CD4-positive, alpha-beta T cell treated with Interleukin-4 for 1 hour (primary cell): ENCODE results near the gene ANAPC2.
A peak's percentile ranks its signal among the peaks of the same experiment; 100 is the strongest.

Experiments used
- DNase-seq, 2 donors: peaks; one replicate each; pipeline ENCODE4 v3.0.0-alpha.2; 2020 to 2022

Gene ANAPC2

DNA sequence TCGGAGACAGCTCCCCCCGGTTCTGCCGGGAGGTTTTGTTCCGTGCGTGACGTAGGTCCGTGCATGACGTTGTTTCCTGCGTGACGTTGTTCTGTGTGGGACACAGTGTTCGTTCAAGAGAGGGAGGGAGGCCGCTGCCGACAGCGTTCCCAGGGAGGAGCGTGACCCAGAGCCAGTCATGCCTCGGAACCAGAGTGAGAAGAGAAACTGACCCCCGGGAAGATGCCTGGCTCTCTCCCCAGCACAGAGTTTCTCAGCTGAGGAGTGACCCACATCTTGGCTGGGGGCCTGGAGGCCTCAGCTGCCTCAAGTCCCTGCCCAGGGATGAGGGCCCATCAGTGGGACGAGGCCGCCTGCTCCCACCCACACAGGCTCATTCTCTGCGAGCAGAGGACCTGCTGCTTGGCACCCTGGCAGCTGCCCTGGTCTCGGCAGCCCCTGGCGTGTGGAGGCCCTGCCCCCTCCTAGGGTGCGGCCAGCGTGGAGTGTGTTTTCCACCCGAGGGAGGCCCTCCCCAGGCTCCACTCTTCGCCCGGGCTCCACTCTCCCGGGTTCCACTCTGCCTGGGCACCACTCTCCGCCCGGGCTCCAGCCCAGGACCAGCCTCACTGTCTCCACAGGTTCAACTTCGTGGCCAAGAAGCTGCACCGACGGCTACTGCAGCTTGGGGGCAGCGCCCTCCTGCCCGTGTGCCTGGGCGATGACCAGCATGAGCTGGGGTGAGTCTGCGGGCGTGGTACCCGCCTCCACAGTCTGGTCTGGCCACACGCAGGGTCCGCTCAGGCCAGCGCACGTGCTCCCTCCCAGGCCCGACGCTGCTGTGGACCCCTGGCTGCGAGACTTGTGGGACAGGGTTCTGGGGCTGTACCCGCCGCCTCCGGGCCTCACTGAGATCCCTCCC lies 25.1 kb upstream of the ANAPC2 start:
- DNase-seq: no peak

DNA sequence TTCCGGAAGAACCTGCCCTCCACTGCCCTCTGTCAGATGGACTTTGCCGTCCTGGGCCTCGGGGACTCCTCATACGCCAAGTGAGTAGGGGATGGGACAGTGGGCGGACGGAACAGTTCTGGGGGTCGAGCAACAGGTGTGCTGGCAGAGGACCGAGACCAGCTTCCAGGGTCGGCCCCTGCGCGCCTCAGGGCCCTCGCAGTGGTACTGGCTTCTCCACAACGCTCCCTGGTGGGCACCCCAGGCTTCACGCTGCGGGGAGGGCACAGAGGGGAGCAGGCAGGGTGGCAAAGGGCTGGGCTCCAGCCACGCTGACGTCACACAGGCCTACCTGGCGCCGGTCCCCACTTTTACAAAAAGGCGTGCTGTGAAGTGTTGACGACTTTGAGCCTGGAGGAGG lies 24.2 kb upstream of the ANAPC2 start:
- no peak for DNase-seq

DNA sequence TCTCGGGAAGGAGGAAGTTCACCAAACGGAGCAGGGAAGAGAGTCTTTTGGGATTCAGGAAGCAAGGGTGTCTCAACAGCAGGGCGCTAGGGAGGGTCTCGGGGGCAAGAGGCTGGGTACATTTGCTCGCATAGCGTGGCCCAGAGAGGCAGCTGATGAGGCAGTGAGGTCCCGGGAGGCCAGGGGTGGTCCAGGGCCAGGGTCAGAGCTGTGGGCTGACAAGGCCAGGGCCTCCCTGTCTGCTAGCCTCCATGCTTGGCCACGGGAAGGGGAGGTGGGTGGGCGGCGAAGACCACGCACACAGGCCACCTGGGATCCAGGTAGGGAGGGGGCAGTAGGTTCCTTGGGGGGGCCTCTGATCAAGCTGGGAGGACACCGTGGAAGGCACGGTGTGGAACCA lies 23.2 kb upstream of the ANAPC2 start:
- no peak for DNase-seq

DNA sequence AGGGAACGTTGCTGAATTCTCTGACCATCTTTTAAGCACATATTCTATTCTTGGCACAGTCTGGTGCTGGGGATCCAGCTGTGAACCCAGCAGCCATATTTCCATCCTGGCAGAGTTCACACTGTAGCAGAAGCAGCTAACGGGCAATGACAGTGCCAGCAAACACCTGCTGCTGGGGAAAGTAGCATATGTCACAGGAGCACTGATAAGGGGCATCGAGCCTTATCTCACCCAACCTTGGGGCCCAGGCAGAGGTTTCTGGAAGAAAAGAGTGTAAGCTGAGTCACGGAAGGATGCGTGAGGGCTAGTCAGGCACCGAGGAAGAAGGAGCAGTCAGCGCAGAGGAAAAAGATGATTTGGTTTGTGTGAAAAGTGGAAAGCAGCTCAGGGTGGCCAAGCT lies 18.2 kb upstream of the ANAPC2 start:
- DNase-seq: no peak

DNA sequence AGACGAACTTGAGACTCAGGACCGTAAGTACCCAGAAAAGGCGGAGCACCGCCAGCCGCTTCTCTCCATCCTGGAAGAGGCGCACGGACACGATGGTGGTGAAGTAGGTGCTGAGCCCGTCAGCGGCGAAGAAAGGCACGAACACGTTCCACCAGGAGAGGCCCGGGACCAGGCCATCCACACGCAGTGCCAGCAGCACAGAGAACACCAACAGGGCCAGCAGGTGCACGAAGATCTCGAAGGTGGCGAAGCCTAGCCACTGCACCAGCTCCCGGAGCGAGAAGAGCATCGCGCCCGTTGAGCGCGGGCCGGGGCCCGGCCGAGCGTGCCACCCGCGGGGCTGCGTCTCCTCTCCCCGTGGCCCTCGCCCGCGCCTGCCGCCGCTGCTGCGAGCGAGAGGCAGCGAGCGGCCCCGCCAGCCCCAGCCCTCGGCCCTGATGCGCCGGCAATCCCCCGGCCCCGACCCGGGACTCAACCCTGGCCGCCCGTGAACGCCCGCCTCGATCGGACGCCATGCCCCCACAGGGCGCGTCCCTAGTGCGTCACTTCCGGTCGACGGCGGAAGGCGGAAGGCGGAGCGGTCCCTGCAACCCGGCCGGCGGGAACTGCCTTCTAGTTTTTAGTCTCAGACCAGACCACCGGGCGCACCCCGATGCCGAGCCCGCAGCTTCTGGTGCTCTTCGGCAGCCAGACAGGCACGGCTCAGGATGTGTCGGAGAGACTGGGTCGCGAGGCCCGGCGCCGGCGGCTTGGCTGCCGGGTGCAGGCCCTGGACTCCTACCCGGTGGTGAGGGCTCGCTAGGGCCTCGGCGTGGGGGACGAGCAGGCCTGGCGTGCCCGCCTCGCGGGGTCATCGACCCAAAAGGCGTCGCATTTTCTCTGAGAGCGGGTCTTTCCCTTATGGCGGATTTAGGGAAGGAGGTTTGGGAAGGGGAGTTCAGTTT lies 17.0 kb upstream of the ANAPC2 start, which contains the start of the genes NDOR1 and TMEM203:
Gene NDOR1, plus strand, starts transcription at position 575 of the 944 bp plus-strand sequence. Its CDS starts 78 bp downstream, at position 653.
Gene TMEM203, minus strand, starts transcription at position 523 of the 944 bp plus-strand sequence. Its CDS starts 234 bp downstream, at position 289.
- DNase-seq: peak; percentile 89 to 92

DNA sequence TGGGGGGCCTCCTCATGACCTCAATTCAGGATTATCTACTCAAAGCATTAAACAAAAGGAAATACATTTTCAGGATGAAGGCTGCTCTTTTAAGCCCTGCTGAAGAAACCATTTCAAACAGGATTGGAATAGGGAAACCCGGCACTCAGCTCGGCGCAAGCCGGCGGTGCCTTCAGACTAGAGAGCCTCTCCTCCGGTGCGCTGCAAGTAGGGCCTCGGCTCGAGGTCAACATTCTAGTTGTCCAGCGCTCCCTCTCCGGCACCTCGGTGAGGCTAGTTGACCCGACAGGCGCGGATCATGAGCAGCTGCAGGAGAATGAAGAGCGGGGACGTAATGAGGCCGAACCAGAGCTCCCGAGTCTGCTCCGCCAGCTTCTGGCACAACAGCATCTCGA lies 16.4 kb upstream of the ANAPC2 start:
- DNase-seq: no peak

DNA sequence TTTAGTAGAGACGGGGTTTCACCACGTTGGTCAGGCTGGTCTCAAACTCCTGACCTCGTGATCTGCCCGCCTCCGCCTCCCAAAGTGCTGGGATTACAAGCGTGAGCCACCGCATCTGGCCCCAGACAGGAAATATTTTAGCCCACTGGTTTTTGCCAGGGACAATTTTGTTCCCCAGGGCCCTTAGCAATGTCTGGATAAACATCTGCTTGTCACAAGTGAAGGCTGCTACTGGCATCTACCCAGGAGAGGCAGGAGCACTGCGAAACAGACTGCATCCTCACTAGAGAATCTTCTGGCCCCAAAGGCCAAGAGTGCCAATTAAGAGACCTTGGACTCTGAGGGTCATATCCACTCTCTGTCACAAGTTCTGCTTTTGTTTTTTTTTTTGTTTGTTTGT lies 14.6 kb upstream of the ANAPC2 start:
- DNase-seq: no peak

DNA sequence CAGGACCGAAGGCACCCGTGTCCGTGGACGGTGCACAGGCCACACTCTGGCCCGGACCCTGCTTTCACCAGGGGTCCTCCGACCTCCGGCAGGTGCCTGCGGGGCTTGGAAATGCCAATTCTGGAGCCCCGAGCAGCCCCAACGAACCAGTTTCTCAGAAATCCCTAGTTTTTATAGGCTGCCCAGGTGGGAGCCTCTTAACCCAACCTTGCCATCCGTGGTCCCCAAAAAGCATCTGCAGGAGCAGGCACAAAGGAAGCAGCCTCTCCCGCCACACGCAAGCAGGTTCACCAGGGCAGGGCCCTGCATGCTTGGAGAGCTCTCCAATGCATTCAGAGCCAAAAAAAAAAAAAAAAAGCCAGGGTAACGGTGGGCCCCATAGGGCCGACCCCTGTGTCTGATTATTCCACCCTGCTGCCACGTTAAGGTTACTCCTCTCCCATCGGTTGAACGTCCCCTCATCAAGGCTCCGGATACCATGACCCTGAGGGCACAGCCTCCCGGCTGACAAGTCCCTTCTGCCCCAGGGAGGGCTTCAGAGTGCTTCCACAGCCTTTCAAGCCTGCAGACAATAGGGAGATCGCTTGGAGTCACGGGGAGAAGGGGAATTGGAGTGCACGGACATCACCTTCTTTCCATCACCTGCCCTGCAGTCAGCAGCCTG lies 13.0 kb upstream of the ANAPC2 start:
- no peak for DNase-seq

DNA sequence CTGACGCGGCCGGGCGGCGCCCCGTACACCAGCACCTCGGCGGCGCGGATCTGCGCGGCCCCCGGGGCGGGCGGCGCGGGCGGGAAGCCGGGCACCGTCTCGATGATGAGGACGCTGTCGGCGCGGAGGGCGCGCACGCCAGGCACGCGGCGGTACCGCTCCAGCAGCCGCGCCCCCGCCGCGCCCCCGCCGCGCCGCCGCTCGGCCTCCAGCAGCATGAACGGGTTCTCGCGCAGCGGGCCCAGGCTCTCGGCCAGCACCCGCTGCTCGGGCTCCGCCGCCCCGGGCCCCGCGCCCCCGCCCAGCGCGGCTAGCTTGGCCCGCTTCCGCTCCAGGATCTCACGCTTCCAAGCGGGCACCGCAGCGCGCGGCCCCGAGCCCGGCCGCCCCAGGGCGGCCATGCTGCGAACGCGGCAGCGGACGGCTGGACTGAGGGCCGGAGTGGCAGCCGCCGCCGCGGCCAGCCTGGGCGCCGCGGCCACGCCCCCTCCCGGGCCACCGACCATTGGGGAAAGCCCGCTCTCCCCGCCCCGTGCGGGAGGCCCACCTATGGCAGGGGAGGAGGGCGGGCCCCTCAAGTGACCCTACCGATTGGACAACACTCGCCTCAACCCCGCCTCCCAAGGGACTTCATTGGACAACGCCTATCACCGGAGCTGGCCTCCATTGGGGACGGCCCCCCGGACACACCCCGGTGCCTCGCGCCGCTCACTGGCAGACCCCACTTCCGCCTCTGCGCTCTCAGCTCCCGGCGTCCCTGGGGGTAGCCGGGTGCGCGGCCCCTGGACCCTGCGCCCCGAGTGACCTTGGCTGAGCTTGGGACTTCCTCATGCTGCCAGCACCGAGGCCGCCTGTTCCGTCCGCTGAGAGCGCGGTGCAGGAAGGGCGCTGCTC lies 12.2 kb upstream of the ANAPC2 start, which contains the start of gene TPRN:
Gene TPRN, minus strand, starts transcription at position 431 of the 894 bp plus-strand sequence. Its CDS starts 30 bp downstream, at position 401.
- peak; percentile 98 to 99 for DNase-seq

DNA sequence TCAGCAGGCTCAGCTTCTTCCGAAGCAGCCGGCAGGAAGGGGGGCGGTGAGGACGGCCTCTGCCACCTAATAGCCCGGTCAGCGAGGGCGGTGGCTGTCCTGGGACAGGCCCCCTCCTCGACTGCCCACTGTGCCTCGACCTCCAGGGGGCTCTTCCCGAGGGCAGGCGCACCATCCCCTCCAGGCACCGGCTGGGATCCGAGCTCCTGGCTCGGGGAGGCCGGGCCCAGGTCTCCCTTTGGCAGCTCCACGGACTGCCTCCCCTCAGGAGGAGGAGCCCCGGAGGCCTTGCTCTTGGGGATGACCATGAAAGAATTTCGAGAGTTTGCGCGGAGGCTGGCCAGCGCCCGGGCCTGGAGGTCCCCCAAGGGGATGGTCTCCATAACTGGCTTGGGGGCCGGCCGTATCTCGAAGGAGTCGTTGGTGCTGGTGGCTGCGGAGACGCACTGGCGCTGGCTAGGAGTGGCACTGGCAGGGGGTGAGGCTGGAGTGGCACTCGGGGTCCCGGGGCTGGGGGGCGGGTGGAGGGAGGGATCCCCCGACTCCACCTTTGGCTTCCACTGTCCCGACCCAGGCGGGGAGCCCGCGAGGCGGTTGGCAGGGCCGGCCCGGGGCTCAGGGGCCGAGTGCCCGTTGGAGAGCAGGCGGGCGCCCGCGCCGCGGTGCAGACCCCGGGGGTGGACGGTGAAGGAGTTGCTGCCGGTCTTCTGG lies 11.2 kb upstream of the ANAPC2 start:
- no peak for DNase-seq

DNA sequence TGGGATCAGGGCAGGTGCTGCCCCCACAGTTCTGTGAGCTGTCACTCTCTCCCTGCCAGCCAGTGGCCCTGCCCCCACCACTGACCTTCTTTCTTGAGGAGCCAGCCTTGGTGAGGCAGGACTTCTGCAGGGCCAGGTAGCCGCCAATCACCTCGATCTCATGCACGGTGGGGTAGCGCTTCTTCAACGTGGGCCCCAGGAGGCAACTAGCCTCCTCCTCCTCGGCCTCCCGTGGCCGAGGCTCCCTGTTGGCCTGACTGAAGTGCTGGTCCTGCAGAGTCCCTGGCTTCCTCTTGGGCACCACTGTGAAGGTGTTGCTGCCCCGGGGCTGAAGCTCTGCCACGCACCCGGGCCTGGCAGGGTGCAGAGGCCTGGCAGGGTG lies 10.5 kb upstream of the ANAPC2 start:
- DNase-seq: no peak

DNA sequence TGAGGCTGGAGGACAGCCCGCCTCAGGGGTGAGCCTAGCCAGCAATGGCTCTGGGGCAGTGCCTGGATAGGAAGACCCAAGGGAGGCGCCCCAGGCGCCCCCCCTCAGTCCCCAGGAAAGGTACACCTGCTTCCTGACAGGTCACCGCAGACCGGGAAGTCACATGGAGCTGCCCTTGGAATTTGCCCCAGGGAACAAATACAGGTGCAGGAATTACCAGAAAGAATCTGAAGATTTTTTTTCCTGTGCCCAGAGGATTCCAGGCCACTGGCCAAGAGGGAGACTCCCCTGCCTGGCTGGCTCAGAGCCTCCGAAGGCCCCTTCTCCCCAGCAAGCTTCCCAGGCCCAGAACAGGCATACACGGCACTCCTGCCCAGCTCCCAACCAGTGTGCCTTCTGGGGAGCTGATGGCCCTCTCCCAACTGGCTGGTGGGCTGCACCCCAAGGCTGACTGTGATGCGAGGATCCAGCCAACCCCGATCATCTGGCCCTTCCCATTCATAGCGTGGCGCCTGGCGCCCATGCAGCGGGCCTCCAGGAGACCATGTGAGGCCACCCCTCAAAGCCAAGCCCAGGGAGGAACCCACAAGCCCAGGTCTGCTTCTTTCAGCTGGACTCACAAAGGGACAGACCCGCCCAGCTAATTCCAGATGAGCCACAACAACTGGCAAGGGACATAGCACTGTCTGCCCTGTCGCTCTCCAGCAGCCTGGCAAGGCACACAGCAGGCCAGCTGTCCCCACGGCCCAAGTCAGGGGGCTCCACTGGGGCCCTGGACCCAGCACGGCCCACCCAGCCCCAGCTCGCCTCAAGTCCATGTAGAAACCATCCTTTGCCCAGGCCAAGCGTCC lies 9.9 kb upstream of the ANAPC2 start:
- no peak for DNase-seq

DNA sequence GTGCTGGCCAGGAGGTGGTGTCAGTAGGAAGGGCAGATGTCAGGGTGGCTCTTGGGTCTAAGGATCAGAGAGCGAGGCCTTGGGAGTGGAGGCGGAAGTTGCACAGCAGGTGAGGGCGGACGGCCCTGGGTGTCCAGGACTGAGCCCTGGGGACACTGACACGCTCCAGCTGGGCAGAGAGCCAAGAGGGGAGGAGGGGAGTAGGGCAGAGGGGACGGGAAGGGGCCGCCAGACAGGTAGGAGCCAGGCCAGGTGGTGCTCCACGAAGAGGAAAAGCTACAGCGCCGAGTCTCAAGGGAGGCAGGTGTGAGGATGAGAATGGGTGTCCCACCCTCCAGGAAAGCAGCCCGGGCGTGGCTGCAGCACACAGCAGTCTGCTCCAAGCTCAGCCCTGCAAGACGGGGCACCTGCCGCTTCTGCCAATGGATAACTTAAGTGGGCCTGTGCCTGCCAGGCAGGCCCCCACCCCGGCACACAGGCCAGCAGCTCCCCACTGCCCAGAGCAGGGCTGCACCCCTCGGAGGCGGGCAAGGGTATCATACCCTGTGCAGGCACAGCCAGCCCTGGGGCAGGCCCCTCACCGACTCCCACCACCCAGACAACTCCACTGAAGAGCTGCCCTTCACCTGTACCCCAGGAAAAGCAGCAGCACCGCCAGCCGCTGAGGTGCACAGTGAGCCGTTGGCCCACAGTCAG lies 7.3 kb upstream of the ANAPC2 start:
- no peak for DNase-seq

DNA sequence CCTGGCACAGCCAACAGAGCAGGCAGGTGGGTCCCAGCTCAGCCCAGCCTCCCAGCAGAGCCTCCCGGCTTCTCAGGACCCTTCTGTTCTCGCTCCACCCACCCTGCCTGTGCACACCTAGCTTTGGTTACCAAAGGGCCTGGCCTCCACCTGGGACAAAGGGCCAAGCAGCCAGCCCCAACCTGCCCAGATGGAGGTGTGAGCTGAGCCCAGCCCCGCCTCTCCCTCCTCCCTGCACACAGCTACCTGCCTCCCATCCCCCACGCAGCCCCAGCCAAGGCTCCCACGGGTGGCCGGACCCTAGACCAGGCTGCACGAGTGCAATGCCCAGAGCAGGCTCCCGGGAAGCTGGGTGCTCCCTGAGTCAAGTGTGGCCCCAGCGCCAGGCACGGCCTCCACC lies 6.5 kb upstream of the ANAPC2 start:
- no peak for DNase-seq

DNA sequence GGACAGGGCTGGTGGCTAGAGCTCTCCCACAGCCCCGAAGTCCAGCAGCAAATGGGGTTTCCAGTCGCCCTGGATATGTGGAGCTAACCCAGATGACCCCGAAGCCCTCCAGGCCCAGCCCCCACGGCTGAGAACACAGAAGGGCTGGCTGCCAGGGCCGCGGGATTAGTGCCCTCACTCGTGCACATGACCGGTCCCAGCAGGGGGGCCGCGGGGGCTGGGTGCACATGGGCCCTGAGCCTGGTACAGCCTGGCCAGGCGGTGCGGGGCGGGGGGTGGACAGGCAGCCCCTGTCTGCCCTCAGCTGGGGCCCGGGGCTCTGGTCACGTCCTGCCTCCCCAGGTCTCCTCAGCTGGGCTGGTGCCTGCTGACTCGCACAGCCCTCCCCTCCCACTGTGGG lies 6.0 kb upstream of the ANAPC2 start:
- no peak for DNase-seq

DNA sequence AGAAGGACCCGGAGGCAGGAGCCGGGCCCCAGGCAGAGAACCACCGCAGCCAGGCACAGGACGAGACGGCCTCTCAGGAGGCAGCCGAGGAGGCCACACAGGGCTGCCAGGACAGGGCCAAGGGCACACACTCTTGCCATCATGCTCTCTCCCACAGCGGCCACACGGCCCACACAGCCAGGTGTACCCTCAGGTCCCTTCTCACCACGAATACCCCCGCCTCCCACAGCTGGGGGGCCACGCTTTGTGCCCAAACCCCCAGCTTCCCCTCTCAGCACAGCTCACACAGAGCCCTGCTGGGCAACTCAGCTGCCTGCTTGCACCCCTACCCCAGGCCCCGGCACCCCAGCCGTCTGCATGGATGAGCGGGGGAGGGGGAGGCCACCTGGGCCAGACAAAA lies 5.4 kb upstream of the ANAPC2 start:
- no peak for DNase-seq

DNA sequence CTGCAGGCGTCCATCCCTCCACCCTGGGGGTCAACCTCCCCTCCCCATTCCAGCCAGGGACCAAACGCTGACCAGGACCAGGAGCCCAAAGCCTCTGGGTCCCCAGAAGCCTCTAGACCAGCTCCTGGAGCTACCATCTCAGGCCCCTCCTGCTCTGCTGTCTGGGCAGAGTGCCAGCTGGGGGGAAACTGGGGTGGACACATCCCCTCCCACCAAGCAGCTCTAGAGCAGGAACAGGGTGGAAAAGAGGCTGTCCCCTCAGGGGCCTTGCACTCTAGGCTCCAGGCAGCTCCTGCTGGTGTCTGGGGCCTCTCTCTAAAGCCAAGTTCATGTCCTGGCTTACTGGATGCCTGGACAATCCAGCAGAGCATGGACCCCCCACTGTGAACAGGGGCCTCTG lies 4.5 kb upstream of the ANAPC2 start:
- DNase-seq: no peak

DNA sequence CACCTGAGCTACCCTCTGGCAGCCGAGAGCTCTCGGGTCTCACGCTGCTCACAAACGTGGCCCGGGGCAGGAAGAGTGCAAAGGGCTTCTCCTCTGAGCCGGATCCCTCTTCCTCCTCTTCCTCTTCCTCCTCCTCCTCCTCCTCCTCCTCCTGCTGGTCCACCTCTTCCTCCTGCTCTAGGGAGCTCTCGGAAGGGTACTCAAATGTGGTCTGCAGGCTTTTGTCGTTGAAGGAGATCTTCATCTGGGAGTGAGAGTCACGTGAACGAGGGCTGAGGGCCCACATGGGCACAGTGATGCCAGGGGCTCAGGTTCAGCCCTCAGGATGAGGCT lies 4.1 kb upstream of the ANAPC2 start:
- DNase-seq: no peak

DNA sequence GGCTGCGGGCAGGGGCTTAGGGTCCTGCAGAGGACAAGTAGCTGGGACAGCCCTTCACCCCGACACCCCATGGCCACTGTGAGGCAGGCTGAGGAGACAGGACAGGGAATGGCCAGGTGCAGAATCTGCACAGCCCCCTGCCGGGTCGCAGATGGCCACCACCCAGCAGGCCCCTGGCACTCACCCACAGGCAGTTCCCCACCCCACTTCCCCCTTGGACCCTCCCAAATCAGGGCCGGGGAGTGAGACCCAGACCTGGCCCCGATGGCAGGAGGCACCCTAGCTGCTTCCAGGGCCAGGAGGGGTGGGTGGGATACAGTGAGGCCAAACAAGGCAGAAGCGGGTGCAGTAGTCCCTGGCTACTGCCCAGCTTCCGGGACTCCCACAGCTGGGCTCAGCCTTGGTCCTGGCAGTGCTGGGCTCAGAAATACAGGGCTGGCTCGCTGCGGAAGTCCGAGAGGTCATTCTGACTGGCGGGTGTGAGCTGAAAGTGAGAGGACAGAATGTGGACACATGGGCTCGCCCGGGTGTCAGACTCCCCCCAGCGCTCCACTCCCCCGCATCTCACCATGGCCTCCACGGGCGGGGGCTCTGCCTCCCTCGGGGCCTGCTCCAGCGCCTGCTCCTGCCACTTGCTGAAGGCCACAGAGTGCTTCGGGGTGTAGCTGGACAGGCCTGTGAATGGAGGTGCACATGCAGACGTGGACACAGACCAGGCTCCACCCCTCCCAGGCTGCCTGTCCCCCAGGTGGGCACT lies 3.5 kb upstream of the ANAPC2 start:
- no peak for DNase-seq
